GM06990 (cell line): ENCODE data around the gene WFIKKN1.

Source experiments
- DNase-seq: peaks from one replicate; pipeline ENCODE4 v3.0.0-alpha.2; 2011; ENCODE audit not compliant: insufficient read length; ENCODE audit errors: extremely low read depth
- H3K27me3 ChIP-seq: replicated peaks from 2 replicates; pipeline ENCODE4 v1.6.0; 2011; ENCODE audit warnings: low read length; ENCODE audit not compliant: control insufficient read depth, insufficient read depth
- H3K36me3 ChIP-seq: 2 replicates; pipeline ENCODE4 v1.5.1; 2011; ENCODE audit warnings: low read length; ENCODE audit not compliant: control insufficient read depth, insufficient read depth
- H3K4me3 ChIP-seq: replicated peaks from 2 replicates; pipeline ENCODE4 v1.5.1; 2011; ENCODE audit warnings: low read depth, mild to moderate bottlenecking, control low read depth, low read length
- CTCF ChIP-seq: IDR thresholded peaks from 2 replicates; pipeline ENCODE4 v1.5.1; 2011; ENCODE audit warnings: low read length, control low read depth, mild to moderate bottlenecking, inconsistent platforms; ENCODE audit not compliant: insufficient read depth, poor library complexity, severe bottlenecking

The WFIKKN1 gene

DNA sequence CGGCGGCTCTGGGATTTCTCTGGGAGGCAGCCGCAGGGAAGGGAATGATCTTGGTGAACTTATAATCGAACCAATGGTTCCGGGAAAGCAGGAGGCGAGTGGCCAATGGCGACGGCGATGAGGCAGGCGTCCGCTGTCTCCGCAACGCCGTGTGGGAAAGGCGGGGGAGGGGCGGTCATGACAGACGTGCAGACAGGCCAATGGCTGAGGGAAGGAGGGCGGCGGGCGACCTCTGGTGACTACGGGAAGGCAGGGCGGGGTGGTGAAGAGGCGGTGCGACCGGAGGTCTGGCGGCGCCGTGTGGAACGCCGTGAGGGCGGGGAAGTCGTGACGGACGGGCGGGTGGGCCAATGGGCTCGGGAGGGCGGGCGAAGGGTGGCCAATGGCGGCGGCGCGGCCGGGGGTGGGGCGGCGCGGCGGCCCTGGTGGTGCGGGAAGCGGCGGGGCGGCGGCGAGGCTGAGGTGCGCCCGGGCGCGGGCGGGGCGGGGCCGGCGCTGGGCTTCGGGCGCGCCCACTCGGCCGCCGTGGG lies 41.1 kb upstream of the WFIKKN1 start, which contains the start of gene RAB40C:
TSS of gene RAB40C (plus strand) at position 409 of the 530 bp plus-strand sequence. CDS start 226 bp downstream, outside the sequence.
- Histone ChIP-seq H3K36me3 (no peaks in the 10 kb centered on the region; the same call in 1 of the 2 replicates), H3K4me3 (peak within 1 kb of the TSS; percentile 89), H3K27me3 (no peaks in the 10 kb centered on the region)
- peak; percentile 5 for TF ChIP-seq CTCF
- peak; percentile 98 for DNase-seq

GRCh38 chr16:590188-590814 lies 40.5 kb upstream of the WFIKKN1 start:
- TF ChIP-seq CTCF = no peak
- Histone ChIP-seq H3K4me3 (peak overlapping the region; percentile 83), H3K27me3 (no peaks in the 10 kb centered on the region), H3K36me3 (no peaks in the 10 kb centered on the region; the same call in 1 of the 2 replicates)
- peak; percentile 48 for DNase-seq

DNA sequence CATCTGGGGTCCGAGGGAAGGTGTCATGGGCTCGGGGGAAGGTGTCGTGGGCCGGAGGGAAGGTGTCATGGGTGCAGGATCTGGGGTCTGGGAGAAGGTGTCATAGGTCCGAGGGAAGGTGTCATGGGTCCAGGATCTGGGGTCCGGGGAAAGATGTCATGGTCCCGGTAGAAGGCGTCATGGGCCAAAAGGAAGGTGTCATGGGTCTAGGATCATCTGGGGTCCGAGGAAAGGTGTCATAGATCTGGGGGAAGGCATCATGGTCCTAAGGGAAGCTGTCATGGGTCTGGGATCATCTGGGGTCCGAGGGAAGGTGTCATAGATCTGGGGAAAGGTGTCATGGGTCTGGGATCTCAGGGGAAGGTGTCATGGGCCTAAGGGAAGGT lies 40.0 kb upstream of the WFIKKN1 start:
- TF ChIP-seq CTCF = no peak
- peak overlapping the region; percentile 83 for H3K4me3 ChIP-seq
- no peak for DNase-seq
- no peaks in the 10 kb centered on the region for H3K27me3 ChIP-seq
- H3K36me3 ChIP-seq = no peaks in the 10 kb centered on the region; the same call in 1 of the 2 replicates

DNA sequence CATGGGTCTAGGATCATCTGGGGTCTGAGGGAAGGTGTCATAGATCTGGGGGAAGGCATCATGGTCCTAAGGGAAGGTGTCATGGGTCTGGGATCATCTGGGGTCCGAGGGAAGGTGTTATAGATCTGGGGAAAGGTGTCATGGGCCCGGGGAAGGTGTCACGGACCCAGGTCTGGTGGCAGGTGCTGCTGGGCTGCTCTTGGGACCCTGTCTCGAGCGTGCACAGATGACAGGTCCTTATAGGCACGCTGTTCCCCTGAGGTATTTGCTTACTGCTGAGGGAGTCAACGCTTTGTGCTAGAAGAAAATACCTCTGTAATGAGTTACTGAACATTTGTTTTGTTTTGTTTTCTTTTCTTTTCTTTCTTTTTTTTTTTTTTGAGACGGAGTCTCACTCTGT lies 39.6 kb upstream of the WFIKKN1 start:
- Histone ChIP-seq H3K36me3 (no peaks in the 10 kb centered on the region; the same call in 1 of the 2 replicates), H3K4me3 (no peak overlapping the region; the same call in 1 of the 2 replicates), H3K27me3 (no peaks in the 10 kb centered on the region)
- DNase-seq = no peak
- no peak for TF ChIP-seq CTCF

DNA sequence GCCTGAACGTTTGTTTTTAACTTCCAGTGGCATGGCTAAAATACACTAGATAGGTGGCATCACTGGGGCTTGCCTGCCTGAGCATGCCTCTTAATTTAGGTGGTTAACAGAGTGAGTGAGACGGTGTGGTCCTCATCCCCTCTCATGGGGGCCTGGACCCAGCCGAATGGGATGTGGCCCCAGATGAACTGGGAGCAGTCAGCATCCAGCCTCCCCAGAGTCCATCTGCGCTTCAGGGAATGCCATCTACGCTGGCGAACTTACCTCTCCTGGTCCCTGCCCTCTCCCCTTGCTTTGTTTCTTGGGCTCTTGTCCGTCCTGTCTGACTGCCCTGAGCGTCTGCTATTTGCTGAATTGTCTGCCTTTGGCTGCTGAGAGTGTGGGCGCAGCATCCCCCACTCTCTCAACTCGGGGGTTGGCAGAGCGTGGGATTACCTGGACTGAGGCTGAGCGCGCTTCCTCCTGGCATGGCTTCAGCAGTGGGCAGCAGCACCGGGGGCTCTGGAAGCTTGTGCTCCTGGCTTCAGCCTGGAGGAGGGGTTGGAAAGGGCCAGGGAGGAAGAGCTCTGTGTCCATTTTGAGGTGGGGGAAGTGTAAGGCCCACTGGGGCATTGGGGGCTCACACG lies 38.8 kb upstream of the WFIKKN1 start:
- Histone ChIP-seq H3K4me3 (no peak overlapping the region), H3K27me3 (no peaks in the 10 kb centered on the region), H3K36me3 (no peaks in the 10 kb centered on the region; the same call in 1 of the 2 replicates)
- no peak for DNase-seq
- no peak for TF ChIP-seq CTCF
